H1 (cell line): ENCODE measurements around the gene ILDR2.

ENCODE experiments used
- BCL11A ChIP-seq, 2 experiments: IDR thresholded peaks; one replicate each; pipeline ENCODE4 v1.6.1; 2011; ENCODE audit warnings: low read depth in 2 of 2, low read length in 2 of 2, mild to moderate bottlenecking in 2 of 2
- CEBPB ChIP-seq: IDR thresholded peaks from 2 replicates; pipeline ENCODE4 v1.6.1; 2012; ENCODE audit warnings: low read depth, low read length
- CTCF ChIP-seq, 3 experiments: IDR thresholded peaks; 1 replicate in 2 of 3; 2 replicates in 1 of 3; pipeline versions ENCODE4 v1.5.1 to v1.6.1; 2011; ENCODE audit warnings: low read length in 3 of 3, mild to moderate bottlenecking in 3 of 3, inconsistent platforms in 2 of 3, low read depth in 1 of 3, moderate library complexity in 1 of 3; ENCODE audit not compliant: insufficient read depth in 1 of 3; ENCODE audit errors: control extremely low read depth in 1 of 3
- EZH2 ChIP-seq: fragments of 200-600 bp; sonication (generic); IDR thresholded peaks from 2 replicates; pipeline ENCODE4 v1.7.1; 2012; ENCODE audit warnings: low read depth, mild to moderate bottlenecking, moderate library complexity, low read length, inconsistent platforms; ENCODE audit not compliant: severe bottlenecking
- KDM5A ChIP-seq: fragments of 200-600 bp; IDR thresholded peaks from 2 replicates; pipeline ENCODE4 v1.7.1; 2012; ENCODE audit warnings: mild to moderate bottlenecking, low read length, inconsistent platforms, mixed read lengths
- POLR2A ChIP-seq, 2 experiments: IDR thresholded peaks; 1 replicate in 1 of 2; 2 replicates in 1 of 2; pipeline ENCODE4 v1.6.1; 2011; ENCODE audit warnings: low read depth in 2 of 2, low read length in 2 of 2, mild to moderate bottlenecking in 2 of 2; ENCODE audit errors: control extremely low read depth in 1 of 2
- RFX5 ChIP-seq: IDR thresholded peaks from 2 replicates; pipeline ENCODE4 v1.6.1; 2011; ENCODE audit warnings: low read depth, low read length, improper control_type of control experiment, borderline replicate concordance
- SIN3A ChIP-seq, 2 experiments: IDR thresholded peaks in 1 of 2; conservative IDR thresholded peaks in 1 of 2; 2 replicates each; pipeline ENCODE4 v1.6.1; 2011 to 2012; ENCODE audit warnings: low read length in 2 of 2, improper control_type of control experiment in 1 of 2, low read depth in 1 of 2, mild to moderate bottlenecking in 1 of 2
- SP1 ChIP-seq: IDR thresholded peaks from 2 replicates; pipeline ENCODE4 v1.6.1; 2011; ENCODE audit warnings: low read depth, low read length
- SUZ12 ChIP-seq: fragments of 200-600 bp; sonication (generic); IDR thresholded peaks from 2 replicates; pipeline ENCODE4 v1.6.1; 2012; ENCODE audit warnings: mild to moderate bottlenecking, inconsistent platforms, low read length, moderate library complexity, mixed read lengths
- TAF1 ChIP-seq: IDR thresholded peaks from 2 replicates; pipeline ENCODE4 v1.6.1; 2011; ENCODE audit warnings: mild to moderate bottlenecking, low read depth, low read length
- USF2 ChIP-seq: IDR thresholded peaks from 2 replicates; pipeline ENCODE4 v1.6.1; 2011; ENCODE audit warnings: low read length, improper control_type of control experiment

GRCh38 chr1:166914111-166914510, 61.2 kb downstream of the ILDR2 start:
- TF ChIP-seq SP1: no peak
- no peak for TF ChIP-seq USF2
- no peak for TF ChIP-seq EZH2
- TF ChIP-seq CTCF (IDR thresholded peaks at IDR 0.05; ENCODE audit: control extremely low read depth in 1 of 3, insufficient read depth in 1 of 3, low read depth in 1 of 3, low read length in 3 of 3): no peak
- TF ChIP-seq SIN3A (conservative IDR thresholded peaks at IDR 0.05 in 1 of 2, IDR thresholded peaks at IDR 0.05 in 1 of 2; ENCODE audit: low read depth in 1 of 2, low read length in 2 of 2): no peak
- TF ChIP-seq CEBPB: no peak
- TF ChIP-seq TAF1: no peak
- no peak for TF ChIP-seq RFX5
- TF ChIP-seq KDM5A: no peak
- no peak for TF ChIP-seq POLR2A (IDR thresholded peaks at IDR 0.05; ENCODE audit: control extremely low read depth in 1 of 2, low read depth in 2 of 2, low read length in 2 of 2)
- no peak for TF ChIP-seq SUZ12
- TF ChIP-seq BCL11A (IDR thresholded peaks at IDR 0.05; ENCODE audit: low read depth in 2 of 2, low read length in 2 of 2): no peak
